ENCODE results near the gene MYO15B. TPM values are rescaled to one million over a fixed set of nuclear protein-coding genes. Genes with fewer than 3 reads are reported as not detected.
"Not testable (repeated sequence)": the region's sequence is repeated elsewhere in the genome, so short reads cannot be mapped to it uniquely, and the experiment has no call there.

The MYO15B gene
- total RNA-seq, 1 donor from 2014 or later: 1.6 TPM

GRCh38 chr17:75636381-75637142 is 49.0 kb downstream of the MYO15B start:
- Histone ChIP-seq H3K27me3 (ENCODE audit: control insufficient read depth, insufficient read depth, low read length) (no peaks in the 10 kb centered on the region), H3K36me3 (ENCODE audit: control insufficient read depth, insufficient read depth, low read length) (peaks cover 2% of the 10 kb centered on the region), H3K4me3 (ENCODE audit: low read depth, low read length) (no peak overlapping the region)
- no peak for TF ChIP-seq CTCF (IDR thresholded peaks at IDR 0.05; ENCODE audit: insufficient read depth, low read length, severe bottlenecking)
- DNase-seq (ENCODE audit: low read depth) (no peak), FAIRE-seq (no peak)

GRCh38 chr17:75637143-75637538 is 49.5 kb downstream of the MYO15B start:
- FAIRE-seq (no peak), DNase-seq (ENCODE audit: low read depth) (no peak)
- peaks cover 1% of the 10 kb centered on the region for H3K36me3 ChIP-seq (ENCODE audit: control insufficient read depth, insufficient read depth, low read length)
- no peak for TF ChIP-seq CTCF (IDR thresholded peaks at IDR 0.05; ENCODE audit: insufficient read depth, low read length, severe bottlenecking)
- no peaks in the 10 kb centered on the region for H3K27me3 ChIP-seq (ENCODE audit: control insufficient read depth, insufficient read depth, low read length)
- H3K4me3 ChIP-seq (ENCODE audit: low read depth, low read length): no peak overlapping the region

GRCh38 chr17:75637551-75637950 is 50.0 kb downstream of the MYO15B start:
- Histone ChIP-seq H3K4me3 (ENCODE audit: low read depth, low read length) (no peak overlapping the region), H3K36me3 (ENCODE audit: control insufficient read depth, insufficient read depth, low read length) (peaks cover 1% of the 10 kb centered on the region), H3K27me3 (ENCODE audit: control insufficient read depth, insufficient read depth, low read length) (no peaks in the 10 kb centered on the region)
- FAIRE-seq: no peak
- DNase-seq (ENCODE audit: low read depth): no peak
- no peak for TF ChIP-seq CTCF (IDR thresholded peaks at IDR 0.05; ENCODE audit: insufficient read depth, low read length, severe bottlenecking)

- H3K36me3 ChIP-seq (ENCODE audit: control insufficient read depth, insufficient read depth, low read length); FAIRE-seq; H3K4me3 ChIP-seq (ENCODE audit: low read depth, low read length); DNase-seq (ENCODE audit: low read depth); H3K27me3 ChIP-seq (ENCODE audit: control insufficient read depth, insufficient read depth, low read length): not testable (repeated sequence)
Measured at GRCh38 chr17:75638039-75638438, 50.4 kb downstream of the MYO15B start.

- TF ChIP-seq CTCF (IDR thresholded peaks at IDR 0.05; ENCODE audit: insufficient read depth, low read length, severe bottlenecking): no peak
- Histone ChIP-seq H3K4me3 (ENCODE audit: low read depth, low read length) (no peak overlapping the region), H3K27me3 (ENCODE audit: control insufficient read depth, insufficient read depth, low read length) (no peaks in the 10 kb centered on the region), H3K36me3 (ENCODE audit: control insufficient read depth, insufficient read depth, low read length) (peaks cover 1% of the 10 kb centered on the region)
- DNase-seq (ENCODE audit: low read depth): no peak
- FAIRE-seq: peak; percentile 7
Measured at GRCh38 chr17:75638893-75639292, 51.3 kb downstream of the MYO15B start.

GRCh38 chr17:75639327-75639726 is 51.7 kb downstream of the MYO15B start:
- Histone ChIP-seq H3K4me3 (ENCODE audit: low read depth, low read length) (no peak overlapping the region), H3K27me3 (ENCODE audit: control insufficient read depth, insufficient read depth, low read length) (no peaks in the 10 kb centered on the region), H3K36me3 (ENCODE audit: control insufficient read depth, insufficient read depth, low read length) (peaks cover 1% of the 10 kb centered on the region)
- DNase-seq (ENCODE audit: low read depth): no peak
- FAIRE-seq: no peak
- TF ChIP-seq CTCF (IDR thresholded peaks at IDR 0.05; ENCODE audit: insufficient read depth, low read length, severe bottlenecking): no peak
